ENCODE data around the gene PGA4. TPM values are rescaled to one million over a fixed set of nuclear protein-coding genes. Genes with fewer than 3 reads are reported as not detected.
"Not testable (repeated sequence)": the region's sequence is repeated elsewhere in the genome, so short reads cannot be mapped to it uniquely, and the experiment has no call there.

The PGA4 gene
- polyA plus RNA-seq = not detected

- H3K9me3 Mint-ChIP-seq, H3K36me3 Mint-ChIP-seq, H3K27ac Mint-ChIP-seq, H3K27me3 Mint-ChIP-seq, H3K4me1 Mint-ChIP-seq, H3K4me3 Mint-ChIP-seq: not testable (repeated sequence)
Observed at GRCh38 chr11:61222047-61222446, at the start of gene PGA4. Gene PGA4 (plus strand): TSS chr11:61222347. CDS start chr11:61222401, 54 bp downstream.

DNA sequence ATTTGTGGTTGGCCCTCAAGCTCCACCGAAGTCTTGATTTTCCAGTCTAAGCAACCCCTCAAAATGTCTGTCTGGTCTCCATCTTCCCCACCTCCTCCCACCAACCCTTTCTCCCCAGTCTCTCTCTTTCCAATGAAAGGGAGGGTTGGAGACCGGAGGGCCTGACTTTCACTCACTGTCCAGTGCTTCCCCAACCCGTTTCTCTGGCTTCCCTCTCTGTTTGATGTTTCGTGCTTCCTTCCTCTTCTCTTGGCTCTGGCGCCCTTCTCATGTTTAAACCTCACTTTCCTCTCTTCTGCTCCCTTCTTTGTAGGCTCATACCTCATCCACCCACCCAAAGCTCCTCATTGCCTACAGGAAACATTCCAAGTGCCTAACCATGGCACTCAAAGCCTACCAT is 49.8 kb upstream of the PGA4 start:
- peaks cover 0 to 1% (median 0%) of the 10 kb centered on the region in 3 donors for H3K9me3 Mint-ChIP-seq
- peaks cover 2% of the 10 kb centered on the region for H3K27me3 Mint-ChIP-seq
- H3K36me3 Mint-ChIP-seq = no peaks in the 10 kb centered on the region
- peaks cover 17 to 27% (median 18%) of the 10 kb centered on the region in 3 donors for H3K4me1 Mint-ChIP-seq
- peak overlapping the region in 1 of 3 donors; percentile 65 for H3K27ac Mint-ChIP-seq
- peak overlapping the region in 2 of 4 donors; percentile 54 to 67 for H3K4me3 Mint-ChIP-seq

DNA sequence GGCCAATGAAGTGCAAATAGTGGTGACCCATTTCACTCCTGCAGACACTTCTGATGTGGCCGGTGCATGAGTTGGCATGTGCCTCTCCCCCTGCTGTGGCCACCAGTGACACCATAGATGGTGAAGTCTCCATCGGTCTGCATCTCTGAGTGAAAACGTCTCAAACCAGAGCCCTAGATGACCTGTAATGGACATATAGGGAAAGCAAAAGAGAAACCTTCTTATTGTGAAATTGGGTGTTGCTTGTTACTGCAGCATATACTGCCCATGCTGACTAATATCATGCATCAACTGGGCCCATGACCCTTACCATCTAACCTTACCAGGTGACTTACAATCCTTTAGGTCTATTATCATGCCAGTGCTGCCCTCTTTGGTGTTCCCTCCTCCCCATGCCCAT is 49.3 kb upstream of the PGA4 start:
- peak overlapping the region in 2 of 4 donors; percentile 25 to 67 for H3K4me3 Mint-ChIP-seq
- H3K4me1 Mint-ChIP-seq = peaks cover 12 to 23% (median 16%) of the 10 kb centered on the region in 3 donors
- H3K9me3 Mint-ChIP-seq = peaks cover 0 to 1% (median 0%) of the 10 kb centered on the region in 3 donors
- peaks cover 3% of the 10 kb centered on the region for H3K27me3 Mint-ChIP-seq
- H3K36me3 Mint-ChIP-seq = no peaks in the 10 kb centered on the region
- no peak overlapping the region for H3K27ac Mint-ChIP-seq

DNA sequence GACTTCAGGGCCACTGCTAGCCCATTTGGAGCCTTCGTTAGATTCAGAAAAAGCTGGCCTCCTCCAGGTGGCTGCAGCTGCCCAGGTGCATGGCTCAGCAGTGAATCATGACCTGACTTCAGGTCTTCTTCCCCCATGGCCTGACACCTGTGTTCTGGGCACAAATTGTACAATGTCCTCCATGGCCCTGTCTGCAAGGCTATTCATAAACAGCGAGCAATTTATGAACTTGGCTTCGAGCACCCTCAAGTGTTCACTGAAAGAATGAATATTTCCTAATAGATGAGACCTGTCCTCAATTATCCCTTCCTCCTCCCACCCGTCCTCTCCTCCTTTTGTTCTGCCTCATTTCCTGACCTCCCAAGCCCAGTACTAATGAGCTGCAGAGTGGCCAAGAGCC is 48.7 kb upstream of the PGA4 start:
- Mint-ChIP-seq H3K4me1 (peaks cover 12 to 19% (median 13%) of the 10 kb centered on the region in 3 donors), H3K27ac (no peak overlapping the region), H3K27me3 (peaks cover 3% of the 10 kb centered on the region), H3K4me3 (no peak overlapping the region), H3K9me3 (peaks cover 0 to 1% (median 0%) of the 10 kb centered on the region in 3 donors), H3K36me3 (no peaks in the 10 kb centered on the region)

GRCh38 chr11:61174273-61174672 is 47.9 kb upstream of the PGA4 start:
- Mint-ChIP-seq H3K4me1 (peaks cover 7 to 16% (median 10%) of the 10 kb centered on the region in 3 donors), H3K4me3 (no peak overlapping the region), H3K27me3 (peaks cover 6% of the 10 kb centered on the region), H3K9me3 (no peaks in the 10 kb centered on the region), H3K36me3 (no peaks in the 10 kb centered on the region), H3K27ac (no peak overlapping the region)

- Mint-ChIP-seq H3K36me3 (no peaks in the 10 kb centered on the region), H3K27me3 (peaks cover 7% of the 10 kb centered on the region), H3K9me3 (no peaks in the 10 kb centered on the region), H3K27ac (no peak overlapping the region), H3K4me1 (peaks cover 7 to 16% (median 10%) of the 10 kb centered on the region in 3 donors), H3K4me3 (no peak overlapping the region)
Observed at GRCh38 chr11:61174949-61175348, 47.2 kb upstream of the PGA4 start.

- Mint-ChIP-seq H3K27me3 (peaks cover 7% of the 10 kb centered on the region), H3K36me3 (no peaks in the 10 kb centered on the region), H3K27ac (no peak overlapping the region), H3K4me3 (no peak overlapping the region), H3K9me3 (no peaks in the 10 kb centered on the region), H3K4me1 (peaks cover 7 to 16% (median 10%) of the 10 kb centered on the region in 3 donors)
Observed at GRCh38 chr11:61176446-61176845, 45.7 kb upstream of the PGA4 start.

GRCh38 chr11:61180205-61180604 is 41.9 kb upstream of the PGA4 start:
- not testable (repeated sequence) for H3K4me1 Mint-ChIP-seq, H3K4me3 Mint-ChIP-seq, H3K27me3 Mint-ChIP-seq, H3K9me3 Mint-ChIP-seq, H3K36me3 Mint-ChIP-seq, H3K27ac Mint-ChIP-seq

DNA sequence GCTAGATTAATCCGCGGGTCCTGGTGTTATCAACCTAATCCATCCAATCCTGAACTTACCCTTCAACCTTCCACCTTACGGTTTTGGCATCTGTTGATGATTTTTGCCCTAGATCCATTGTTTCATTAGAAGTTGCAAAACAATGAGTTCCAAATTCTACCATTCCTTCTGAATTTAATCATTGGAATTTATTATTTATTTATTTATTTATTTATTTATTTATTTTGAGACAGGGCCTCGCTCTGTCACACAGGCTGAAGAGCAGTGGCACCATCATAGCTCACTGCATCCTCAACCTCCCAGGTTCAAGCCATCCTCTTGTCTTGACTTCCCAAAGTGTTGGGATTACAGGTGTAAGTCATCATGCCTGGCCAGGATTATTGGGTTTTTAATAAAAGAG is 40.7 kb upstream of the PGA4 start:
- no peaks in the 10 kb centered on the region for H3K36me3 Mint-ChIP-seq
- no peaks in the 10 kb centered on the region for H3K9me3 Mint-ChIP-seq
- peaks cover 7% of the 10 kb centered on the region for H3K27me3 Mint-ChIP-seq
- no peak overlapping the region for H3K4me3 Mint-ChIP-seq
- no peak overlapping the region for H3K27ac Mint-ChIP-seq
- H3K4me1 Mint-ChIP-seq = no peaks in the 10 kb centered on the region

GRCh38 chr11:61183645-61184044 is 38.5 kb upstream of the PGA4 start:
- Mint-ChIP-seq H3K27ac (no peak overlapping the region), H3K4me1 (peaks cover 0 to 3% (median 2%) of the 10 kb centered on the region in 3 donors), H3K4me3 (peak overlapping the region in 1 of 4 donors; percentile 65), H3K9me3 (no peaks in the 10 kb centered on the region), H3K27me3 (peaks cover 4% of the 10 kb centered on the region), H3K36me3 (no peaks in the 10 kb centered on the region)

DNA sequence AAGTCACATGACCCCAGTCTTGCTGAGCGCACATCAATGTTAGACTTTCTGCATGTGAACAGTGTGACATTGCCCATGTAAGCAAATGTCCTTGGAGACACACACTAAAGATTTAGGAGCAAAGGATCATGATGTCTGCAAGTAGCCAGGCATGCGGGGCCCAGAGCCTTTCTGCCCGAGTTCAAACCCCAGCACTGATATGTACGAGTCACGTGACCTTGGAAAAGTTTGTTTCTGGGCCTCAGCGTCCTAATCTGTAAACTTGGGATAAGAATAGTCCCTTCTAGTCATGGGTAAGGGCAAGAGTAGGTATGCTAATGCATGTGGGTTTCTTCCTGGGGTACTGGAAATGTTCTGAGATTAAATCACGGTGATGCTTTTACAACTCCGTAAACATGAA is 35.6 kb upstream of the PGA4 start:
- H3K4me3 Mint-ChIP-seq = no peak overlapping the region
- H3K27ac Mint-ChIP-seq = no peak overlapping the region
- H3K9me3 Mint-ChIP-seq = peaks cover 0 to 4% (median 0%) of the 10 kb centered on the region in 3 donors
- H3K36me3 Mint-ChIP-seq = no peaks in the 10 kb centered on the region
- peaks cover 0 to 5% (median 3%) of the 10 kb centered on the region in 3 donors for H3K4me1 Mint-ChIP-seq
- no peaks in the 10 kb centered on the region for H3K27me3 Mint-ChIP-seq

DNA sequence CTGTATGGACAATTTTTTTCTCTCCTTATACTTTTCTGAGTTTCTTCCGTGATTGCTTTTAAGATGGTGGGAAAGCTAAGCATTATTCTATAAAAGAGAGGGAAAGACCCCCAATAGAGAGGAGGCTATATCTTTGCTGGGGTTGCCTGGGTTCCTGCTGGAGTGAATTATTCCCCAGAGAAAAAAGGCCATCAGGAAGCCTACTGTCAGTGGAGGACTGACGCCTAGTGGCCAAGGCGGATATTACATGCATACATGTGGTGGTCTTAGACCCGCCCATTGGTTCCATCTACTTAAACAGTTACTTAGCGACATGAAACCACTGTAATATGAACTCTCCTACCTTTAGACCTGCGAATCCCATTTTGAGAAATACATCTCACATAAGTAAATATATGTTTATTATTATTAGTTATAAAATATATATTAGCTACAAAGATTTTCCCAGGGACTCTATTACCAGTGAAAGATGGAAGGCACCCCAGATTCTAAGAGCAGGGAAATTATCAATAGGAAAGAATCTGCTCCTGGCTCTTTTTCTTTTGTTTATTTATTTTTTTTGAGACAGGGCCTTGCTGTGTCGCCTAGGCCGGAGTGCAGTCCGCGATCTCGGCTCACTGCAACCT is 34.5 kb upstream of the PGA4 start:
- Mint-ChIP-seq H3K27ac (no peak overlapping the region), H3K27me3 (peaks cover 3% of the 10 kb centered on the region), H3K4me1 (peaks cover 0 to 5% (median 3%) of the 10 kb centered on the region in 3 donors), H3K36me3 (no peaks in the 10 kb centered on the region), H3K9me3 (peaks cover 0 to 4% (median 0%) of the 10 kb centered on the region in 3 donors), H3K4me3 (no peak overlapping the region)

DNA sequence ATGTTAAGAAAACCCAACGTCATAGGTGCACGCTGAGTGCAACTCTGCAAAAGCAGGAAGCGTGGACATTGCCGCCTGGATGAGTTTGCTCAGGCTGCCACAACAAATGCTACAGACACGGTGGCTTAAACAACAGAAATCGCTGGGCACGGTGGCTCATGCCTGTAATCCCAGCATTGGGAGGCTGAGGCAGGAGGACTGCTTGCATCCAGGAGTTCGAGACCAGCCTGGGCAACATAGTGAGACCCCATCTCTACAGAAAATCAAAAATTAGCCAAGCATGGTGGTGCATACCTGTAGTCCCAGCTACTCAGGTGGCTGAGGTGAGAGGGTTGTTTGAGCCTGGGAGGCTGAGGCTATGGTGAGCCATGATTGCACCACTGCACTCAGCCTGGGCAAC is 32.2 kb upstream of the PGA4 start:
- Mint-ChIP-seq H3K36me3 (no peaks in the 10 kb centered on the region), H3K4me3 (no peak overlapping the region), H3K27ac (peak overlapping the region in 1 of 3 donors; percentile 10), H3K27me3 (peaks cover 8% of the 10 kb centered on the region), H3K9me3 (peaks cover 0 to 4% (median 0%) of the 10 kb centered on the region in 3 donors), H3K4me1 (peaks cover 0 to 5% (median 3%) of the 10 kb centered on the region in 3 donors)

DNA sequence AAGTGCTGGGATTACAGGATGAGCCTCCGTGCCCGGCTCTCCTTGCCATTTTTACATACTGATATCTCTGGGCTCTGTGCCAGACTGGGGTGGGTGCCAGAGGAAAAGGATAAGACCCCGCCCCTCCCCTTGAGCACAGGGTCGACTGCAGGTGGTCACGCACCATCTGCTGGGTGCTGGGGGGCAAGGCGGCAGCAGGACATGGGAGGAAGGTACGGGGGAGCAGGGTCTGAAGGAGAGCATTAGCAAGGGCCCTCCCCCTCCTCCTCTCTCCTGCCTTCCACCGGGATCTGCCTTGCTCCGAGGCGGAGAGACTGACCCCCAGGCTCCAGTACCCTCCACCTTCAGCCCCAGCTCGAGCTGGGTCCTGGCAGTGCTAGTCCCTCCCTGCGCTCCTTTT is 28.6 kb upstream of the PGA4 start:
- Mint-ChIP-seq H3K4me3 (no peak overlapping the region), H3K36me3 (no peaks in the 10 kb centered on the region), H3K9me3 (peaks cover 0 to 4% (median 0%) of the 10 kb centered on the region in 3 donors), H3K27me3 (peaks cover 15% of the 10 kb centered on the region), H3K4me1 (peaks cover 0 to 3% (median 0%) of the 10 kb centered on the region in 3 donors), H3K27ac (no peak overlapping the region)

DNA sequence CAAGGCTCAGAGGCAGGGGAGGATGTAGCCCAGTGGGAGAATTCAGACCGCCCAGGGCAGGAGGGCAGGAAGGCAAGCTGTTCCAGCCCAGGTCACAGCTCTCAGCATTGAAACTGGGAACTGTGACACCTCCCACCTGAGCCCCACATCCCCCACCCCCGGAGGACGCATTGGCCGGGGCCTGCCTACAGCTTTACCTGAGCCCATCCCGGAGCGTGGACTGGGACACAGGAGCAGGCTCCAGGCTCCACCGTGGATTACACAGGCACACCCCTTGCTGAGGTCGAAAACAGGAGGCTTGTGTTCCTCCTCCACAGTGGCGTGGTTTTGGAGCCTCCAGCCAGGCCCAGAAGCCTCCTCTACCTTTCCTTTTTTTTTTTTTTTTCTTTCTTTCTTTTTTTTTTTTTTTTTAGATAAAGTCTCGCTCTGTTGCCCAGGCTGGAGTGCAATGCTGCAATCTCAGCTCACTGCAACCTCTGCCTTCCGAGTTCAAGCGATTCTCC is 27.9 kb upstream of the PGA4 start:
- peaks cover 18% of the 10 kb centered on the region for H3K27me3 Mint-ChIP-seq
- H3K4me1 Mint-ChIP-seq = peaks cover 0 to 3% (median 0%) of the 10 kb centered on the region in 3 donors
- no peaks in the 10 kb centered on the region for H3K36me3 Mint-ChIP-seq
- H3K27ac Mint-ChIP-seq = no peak overlapping the region
- H3K9me3 Mint-ChIP-seq = peaks cover 0 to 8% (median 2%) of the 10 kb centered on the region in 3 donors
- H3K4me3 Mint-ChIP-seq = no peak overlapping the region

All from IgD-negative memory B cell (primary cell).